ENCODE results near the gene TMCC1. TPM values are rescaled to one million over a fixed set of nuclear protein-coding genes. Genes with fewer than 3 reads are reported as not detected.
A peak's percentile ranks its signal among the peaks of the same experiment; 100 is the strongest.
"Not testable (repeated sequence)": the region's sequence is repeated elsewhere in the genome, so short reads cannot be mapped to it uniquely, and the experiment has no call there.

The TMCC1 gene
- polyA plus RNA-seq (ENCODE audit: insufficient read depth in 1 of 5, insufficient read length in 5 of 5, low replicate concordance in 1 of 5) = 10 to 100 TPM; 22.1 to 28.1 (median 26.2) TPM
- long read RNA-seq, donor 1, partial matches to known transcripts = 0 of 2 reads
- long read RNA-seq, donor 1, other reads (novel, unspliced or antisense) = 0 of 2 reads
- long read RNA-seq, donor 2 = 0 reads
- long read RNA-seq, donor 3, partial matches to known transcripts = 0 of 1 reads
- long read RNA-seq, donor 3, other reads (novel, unspliced or antisense) = 0 of 1 reads
- long read RNA-seq, donor 4 = 0 reads
- long read RNA-seq, donor 5 = 0 reads
- long read RNA-seq, donor 6 = 0 reads
- long read RNA-seq, donor 7, full-length matches to known transcripts = 1 of 1 reads
- long read RNA-seq, donor 7, partial matches to known transcripts = 0 of 1 reads
- long read RNA-seq, donor 7, other reads (novel, unspliced or antisense) = 0 of 1 reads
- long read RNA-seq, donor 8 = 0 reads

DNA sequence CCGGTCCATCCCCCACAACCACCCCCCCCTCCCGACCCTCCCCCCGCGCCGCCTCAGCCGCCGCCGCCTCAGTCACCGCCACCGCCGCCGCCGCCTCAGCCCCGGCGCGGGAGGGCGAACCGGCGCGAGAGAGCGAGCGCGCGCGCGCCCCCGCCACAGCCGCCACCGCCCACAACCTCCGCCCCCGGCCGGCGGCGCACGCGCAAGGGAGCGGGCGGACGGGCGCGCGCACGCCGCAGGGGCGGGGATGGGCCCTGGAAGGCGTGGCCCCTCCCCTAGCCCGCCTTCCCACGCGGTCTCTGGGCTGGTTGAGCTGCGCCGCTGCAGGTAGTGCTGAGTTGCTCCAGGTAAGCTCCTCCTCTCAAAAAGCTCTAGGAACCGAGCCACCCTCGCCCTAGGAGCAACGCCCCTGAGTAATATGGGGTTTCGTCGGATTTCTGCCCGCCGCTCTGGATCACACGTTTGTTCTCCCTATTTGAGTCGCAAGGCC, at the start of gene TMCC1:
TSS of gene TMCC1 (minus strand) at position 131 of the 490 bp plus-strand sequence.
- peak; percentile 87 to 88 for DNase-seq

DNA sequence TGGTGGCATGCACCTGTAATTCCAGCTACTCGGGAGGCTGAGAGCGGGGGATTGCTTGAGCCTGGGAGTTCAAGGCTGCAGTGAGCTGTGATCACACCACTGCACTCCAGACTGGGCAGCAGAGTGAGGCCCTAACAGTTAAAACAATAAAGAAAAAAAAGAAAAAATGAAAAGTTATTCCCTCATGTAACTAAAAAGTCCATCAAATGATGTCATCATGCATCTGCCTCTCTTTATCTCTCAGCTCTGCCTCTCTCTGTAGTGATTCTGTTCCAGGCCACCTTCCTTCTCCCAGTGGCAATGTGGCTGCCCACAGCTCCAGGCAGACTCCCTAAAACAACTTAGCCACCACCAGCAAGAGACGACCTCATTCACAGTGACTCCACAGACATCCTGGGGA, 49.5 kb upstream of the TMCC1 start:
- no peak for DNase-seq

DNA sequence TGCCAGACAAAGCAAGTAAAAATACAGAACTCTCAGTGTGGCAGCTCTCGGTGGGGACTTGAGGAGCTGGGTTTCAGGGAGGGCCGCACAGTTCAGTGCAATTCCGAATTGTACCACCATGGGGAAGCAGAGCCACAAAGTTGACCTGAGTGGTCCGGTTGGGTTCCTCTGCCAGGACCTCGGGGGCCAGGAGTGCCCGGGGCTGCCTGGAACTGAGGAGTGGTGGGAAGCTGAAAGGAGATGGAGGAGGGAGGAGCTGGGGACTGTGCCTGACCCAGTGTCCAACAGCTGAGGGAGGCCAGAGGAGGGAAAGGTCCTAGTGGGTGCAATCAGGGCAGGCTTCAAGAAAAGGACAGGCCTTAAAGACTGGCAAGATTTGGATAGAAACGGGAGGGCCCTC, 48.8 kb upstream of the TMCC1 start:
- peak; percentile 33 to 64 for DNase-seq

DNA sequence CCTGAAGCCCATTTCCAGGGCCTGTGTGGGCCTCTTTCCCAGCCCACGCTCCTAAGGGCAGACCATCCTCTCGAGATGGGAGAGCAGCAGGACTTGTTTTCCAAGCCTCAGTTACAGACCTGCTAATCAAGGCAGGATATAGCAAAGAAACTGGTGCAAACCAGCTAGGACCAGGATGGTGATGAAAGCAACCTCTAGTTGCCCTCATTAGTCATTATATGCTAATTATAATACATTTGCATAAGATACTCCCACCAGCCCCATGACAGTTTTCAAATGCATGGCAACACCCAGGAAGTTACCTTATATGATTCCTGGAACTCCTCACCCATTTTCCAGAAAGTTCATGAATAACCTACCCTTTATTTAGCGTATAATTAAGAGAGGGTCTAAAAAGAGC, 46.6 kb upstream of the TMCC1 start:
- no peak for DNase-seq

DNA sequence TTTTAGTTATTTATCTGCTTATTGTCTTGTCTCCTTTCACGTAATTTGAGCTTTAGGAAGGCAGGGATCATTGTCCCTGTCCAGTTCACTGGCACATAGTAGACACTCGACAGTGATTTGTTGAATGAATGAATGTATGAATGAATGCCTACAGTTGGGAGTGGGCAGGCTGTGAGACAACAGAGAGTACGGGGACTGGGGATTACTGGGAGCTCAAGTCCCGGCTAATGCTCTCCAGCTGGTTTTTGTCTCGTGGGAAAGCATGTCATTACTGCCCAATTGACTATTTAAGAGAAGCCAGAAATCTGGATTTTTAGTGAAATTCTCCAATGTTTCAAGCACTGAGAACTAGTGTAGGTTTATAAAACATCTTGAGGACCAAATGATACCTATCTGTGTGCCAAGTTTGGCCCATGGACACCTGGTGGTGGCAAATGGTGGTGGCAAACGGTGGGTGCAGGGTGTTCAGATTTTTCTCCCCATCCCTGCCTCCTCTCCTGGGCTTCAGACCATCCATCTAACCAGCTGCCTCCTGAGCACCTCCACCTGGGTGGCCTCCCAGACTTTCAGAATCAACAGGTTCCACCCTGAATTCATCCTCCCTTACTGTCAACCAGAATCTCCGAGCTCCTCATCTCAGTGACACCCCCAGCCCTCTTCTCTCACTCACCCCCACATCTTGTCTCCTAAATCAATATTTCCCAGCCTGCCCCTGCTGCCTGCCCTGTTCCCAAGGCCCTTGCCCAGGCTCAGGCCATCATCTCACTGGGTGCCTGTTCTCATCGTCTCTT, 44.8 kb upstream of the TMCC1 start:
- peak in 1 of 2 donors; percentile 12 for DNase-seq

DNA sequence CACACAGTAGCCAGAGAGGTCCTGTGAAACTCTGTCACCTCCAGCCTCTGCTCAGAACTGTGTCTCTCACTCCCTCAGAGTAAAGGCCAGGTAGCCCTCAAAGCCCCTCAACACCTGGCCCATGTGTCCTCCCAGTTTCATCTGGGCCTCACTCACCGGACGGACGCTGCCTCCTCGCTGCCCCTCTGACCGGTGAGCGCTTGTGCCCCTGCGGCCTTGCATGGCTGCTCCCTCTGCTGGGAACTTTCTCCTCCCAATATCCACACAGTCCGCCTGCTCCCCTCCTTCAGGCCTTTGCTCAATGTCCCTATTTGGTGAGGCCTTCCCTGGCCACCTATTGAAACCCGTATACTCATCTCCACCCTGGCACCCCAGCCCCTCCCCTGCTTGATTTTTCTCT, 44.2 kb upstream of the TMCC1 start:
- no peak for DNase-seq

DNA sequence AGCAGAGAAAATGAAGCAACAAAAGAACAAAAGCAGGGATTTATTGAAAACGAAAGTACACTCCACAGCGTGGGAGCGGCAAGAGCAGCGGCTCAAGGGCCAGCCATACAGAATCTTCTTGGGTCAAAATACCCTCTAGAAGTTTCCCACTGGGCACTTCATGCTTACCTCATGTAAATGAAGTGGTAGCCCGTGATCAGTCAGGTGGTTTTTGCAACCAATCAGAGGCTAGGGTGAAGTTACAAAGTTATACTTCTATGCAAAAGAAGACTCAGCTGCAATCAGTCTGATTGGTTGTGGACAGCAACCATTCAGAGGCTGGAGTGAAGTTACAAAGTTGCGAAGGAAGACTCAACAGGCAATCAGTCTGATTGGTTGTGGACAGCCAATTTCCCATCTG, 43.2 kb upstream of the TMCC1 start:
- DNase-seq = peak in 1 of 2 donors; percentile 7

DNA sequence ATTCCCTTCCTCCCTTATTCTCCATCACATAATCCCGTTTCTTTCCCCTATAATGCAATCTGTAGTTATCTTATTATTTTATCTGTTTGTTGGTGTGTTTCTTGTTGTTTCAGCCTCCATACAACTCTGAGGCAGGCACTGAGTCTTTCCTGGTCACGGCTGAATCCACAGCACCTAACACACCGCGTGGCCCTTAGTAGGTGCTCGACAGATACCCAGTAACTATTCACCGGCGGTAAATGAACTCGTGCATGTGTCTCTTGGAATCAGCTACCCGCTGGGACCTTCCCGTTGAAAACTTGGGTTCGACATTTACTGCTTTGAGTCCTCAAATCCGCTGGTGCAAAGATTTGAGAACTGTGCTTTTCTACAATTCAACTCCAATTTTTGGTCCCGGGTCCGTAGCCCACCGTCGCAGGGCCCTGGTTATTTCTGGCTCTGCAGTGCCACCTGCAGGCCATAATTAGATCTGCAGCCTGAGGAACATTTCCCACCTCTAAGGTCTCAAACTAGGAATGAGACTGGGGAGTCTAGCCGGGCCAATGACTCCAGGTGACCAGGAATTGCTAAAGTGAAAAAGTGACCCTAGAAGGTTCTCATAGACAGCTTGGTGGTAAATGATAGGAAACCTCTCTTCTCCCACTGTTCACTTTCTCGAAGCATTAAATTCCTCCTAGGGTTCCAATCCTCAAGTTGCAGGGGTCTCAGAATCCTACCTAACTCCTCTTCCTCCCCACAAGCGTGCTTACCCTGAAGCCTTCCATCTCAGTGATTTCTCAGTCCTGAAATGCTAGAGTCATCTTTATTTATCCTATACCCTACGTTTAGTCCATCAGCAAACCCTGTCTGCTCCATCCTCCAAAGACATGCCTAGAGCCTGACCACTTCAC, 41.0 kb upstream of the TMCC1 start:
- peak; percentile 24 to 27 for DNase-seq

DNA sequence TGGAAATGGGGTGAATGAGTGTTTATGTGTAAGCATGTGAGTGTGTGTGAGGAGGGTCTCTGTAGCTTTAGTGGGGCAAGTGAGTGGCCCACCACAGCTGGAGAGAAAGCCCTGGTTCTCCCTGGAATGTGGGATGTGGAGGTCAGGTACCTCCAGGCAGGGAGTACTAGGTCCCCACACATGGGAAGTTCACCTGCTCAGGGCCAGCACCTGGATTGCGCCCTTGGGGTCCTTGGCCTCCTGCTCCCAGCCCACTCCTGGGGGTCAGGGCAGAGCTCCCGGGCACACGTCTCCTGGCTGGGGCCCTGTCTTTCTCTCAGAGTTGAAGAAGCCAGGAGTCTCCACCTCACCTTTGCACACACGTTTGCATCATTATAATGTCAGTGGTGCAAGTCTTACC, 40.0 kb upstream of the TMCC1 start:
- no peak for DNase-seq

DNA sequence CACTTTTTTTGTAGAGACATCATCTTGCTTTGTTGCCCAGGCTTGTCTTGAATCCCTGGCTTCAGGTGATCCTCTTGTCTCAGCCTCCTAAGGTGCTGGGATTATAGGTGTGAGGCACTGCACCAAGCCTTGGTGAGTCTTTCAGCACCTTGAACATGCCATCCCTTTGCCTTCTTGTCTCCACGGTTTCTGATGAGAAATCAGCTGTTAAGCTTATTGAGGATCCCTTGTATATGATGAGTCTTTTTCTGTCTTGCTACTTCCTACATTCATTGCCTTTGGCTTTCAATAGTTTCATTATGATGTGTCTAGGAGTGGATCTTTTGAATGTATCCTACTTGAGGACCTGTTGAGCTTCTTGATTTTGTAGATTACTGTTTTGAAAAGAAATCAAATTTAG, 35.9 kb upstream of the TMCC1 start:
- no peak for DNase-seq

DNA sequence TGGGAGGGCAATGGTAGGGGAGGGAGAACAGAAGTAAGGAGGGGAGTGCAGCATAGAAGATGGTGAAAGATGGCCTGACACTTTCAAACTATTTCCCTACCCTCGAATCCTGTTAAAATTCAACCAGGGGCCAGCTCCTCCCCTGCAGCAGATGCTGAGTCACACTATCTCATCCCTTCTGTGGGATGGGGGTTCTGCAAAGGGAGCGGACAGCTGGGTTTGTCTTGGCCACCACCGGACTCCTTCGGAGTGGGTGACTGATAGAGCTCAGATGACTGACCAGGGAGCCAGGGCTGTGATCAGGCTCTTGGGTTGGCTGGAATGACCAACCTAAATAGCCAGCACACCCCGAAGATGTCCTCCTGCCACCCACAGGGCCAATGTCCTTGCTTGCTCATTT, 33.6 kb upstream of the TMCC1 start:
- DNase-seq = no peak

DNA sequence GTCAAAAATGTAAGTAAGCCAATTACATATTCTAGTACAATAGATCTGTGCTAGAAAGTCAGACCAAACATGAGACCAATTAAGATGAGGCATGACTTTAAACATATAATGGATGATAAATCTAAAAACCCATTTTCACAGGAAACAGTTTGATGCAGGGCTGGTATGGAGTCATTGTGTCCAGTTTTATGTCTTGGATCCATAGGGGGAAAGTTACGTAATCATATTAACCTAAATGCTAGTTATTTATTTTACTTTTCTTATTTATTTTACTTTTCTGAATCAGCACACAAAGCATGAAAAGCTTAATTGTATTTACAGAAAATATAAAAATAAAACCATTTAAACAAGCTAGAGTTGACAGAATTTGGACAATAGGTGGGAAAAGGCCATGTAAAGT, 26.3 kb upstream of the TMCC1 start:
- DNase-seq = no peak

DNA sequence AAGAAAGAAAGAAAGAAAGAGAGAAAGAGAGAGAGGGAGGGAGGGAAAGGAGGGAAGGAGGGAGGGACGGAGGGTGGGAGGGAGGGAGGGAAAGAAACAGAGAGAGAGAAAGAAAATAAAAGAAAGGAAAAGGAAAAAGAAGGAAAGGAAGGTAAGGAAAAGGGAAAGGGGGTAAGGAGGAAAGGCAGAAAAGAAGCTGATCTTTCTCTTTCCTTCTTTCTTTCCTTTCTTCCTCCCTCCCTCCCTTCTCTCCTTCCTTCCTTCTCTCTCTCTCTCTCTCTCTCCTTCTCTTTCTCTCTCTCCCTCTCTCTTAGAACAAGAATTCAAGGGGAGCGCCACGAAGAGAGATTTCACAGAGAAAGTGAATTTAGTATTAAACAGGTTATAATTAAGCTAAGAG, 25.8 kb upstream of the TMCC1 start:
- DNase-seq = no peak

DNA sequence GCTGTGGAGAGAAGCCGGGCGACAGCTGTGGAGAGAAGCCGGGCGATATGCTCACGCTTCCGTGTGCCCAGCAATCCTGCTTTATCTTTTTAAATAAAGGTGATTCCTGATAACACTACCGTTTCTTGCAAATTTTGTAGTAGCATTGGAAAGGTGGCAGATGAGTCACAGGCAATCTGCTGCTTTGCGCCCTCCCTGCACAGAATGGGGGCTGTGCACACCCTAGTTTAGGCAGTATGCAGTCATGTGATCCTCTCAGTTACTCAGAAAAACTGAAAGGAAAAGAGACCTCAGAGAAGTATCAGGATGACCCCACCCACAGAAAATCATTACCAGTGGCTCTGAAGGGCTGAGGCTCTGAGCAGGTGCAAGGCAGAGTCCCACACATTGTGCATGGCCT, 24.9 kb upstream of the TMCC1 start:
- DNase-seq = no peak

DNA sequence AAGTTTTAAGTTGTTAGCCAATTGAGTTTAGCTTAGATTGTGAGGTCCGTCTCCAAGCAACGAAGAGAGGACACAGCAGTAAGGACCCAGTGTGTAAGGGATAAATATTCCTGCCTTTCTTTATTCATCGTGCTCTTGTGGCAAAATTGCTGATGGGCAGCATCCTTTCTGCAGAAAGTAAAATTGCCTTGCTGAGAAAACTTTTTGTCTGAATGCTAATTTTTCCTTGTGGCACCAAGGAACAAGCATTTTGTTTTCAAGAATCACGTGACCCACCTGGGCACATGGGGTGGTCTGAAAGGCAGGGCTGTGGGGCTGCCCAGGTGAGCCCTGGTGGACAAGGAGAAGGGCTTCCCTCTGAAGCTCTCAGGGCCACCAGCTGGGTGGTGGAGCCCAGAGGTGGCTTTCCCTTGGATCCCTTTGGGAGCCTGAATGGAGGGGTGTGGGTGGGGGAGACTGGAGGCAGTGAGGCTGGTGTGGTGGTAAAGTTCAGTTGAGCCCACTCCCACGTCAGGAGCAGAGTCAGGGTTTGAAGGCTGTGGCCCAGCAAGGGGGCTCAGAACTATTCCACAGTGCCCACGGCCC, 24.0 kb upstream of the TMCC1 start:
- no peak for DNase-seq

DNA sequence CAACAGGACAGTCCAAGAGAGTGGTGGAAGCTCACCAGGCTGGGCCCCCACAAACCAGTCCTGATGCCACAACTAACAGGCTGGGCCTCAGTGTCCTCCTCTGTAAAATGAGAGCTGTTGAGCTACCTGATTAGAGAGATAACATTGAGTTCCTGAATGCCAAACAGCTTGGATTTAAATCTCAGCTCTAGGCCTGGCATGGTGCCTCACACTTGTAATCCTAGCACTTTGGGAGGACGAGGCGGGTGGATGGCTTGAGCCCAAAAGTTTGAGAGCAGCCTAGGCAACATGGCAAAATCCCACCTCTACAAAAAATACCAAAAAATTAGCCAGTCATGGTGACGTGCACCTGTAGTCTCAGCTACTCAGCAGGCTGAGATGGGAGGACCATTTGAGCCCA, 20.1 kb upstream of the TMCC1 start:
- DNase-seq = no peak

DNA sequence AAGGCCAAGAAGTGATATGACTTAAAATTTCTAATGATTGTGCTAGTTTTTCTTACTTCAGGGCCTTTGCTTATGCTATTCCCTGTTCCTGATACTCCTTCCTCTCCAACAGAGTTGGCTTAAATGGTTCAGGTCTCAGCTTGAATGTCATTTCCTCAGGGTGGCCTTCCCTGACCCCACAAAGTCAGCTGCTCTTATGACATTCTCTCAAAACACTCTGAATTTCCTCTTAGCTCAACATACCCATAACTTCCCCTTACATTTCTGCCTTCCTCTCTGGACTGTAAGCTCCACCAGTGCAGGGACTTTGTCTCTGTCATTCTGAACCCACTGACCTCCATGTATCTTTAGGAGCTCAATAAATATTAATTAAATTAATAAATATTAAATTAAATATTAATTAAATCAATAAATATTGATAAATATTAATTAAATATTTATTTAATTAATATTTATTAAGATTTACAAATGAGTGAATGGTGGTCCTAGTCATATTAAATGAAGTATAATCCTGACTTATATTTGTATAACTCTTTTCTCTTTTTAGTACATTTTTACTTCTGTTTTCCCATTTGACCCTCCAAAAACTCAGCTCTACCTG, 17.9 kb upstream of the TMCC1 start:
- DNase-seq = peak in 1 of 2 donors; percentile 19

DNA sequence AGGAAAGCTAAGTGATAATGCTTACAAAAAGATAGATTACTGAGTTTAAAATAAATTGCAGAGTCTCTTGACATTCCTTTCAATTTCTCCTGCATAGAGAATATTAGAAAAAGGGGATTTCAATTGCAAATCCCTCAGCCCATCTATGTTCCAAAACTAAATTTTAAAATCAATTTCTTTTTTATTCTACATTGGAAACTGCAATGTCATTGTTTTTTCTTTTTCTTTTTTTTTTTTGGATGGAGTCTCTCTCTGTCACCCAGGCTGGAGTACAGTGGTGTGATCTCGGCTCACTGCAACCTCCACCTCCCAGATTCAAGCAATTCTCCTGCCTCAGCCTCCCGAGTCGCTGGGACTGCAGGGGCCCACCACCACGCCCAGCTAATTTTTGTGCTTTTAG, 15.7 kb upstream of the TMCC1 start:
- DNase-seq = not testable (repeated sequence)

DNA sequence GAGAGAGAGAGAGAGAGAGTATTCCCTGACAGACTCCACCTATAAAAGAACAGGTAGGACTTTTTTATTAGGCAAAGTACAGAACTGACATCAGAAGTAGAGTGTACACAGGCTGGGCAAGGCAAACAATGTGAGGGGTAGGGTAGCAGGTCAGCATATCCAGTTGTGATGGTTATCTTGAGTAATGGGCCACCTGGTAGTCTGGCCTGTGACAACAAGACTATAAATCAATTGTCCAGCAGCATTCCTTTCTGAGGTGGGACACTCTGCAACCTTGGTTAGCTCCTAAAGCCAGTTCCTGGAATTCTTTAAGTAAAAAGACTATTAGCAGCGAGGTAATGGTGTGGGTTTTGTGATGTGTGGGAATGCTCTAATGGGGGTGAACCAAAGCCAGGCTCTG, 14.9 kb upstream of the TMCC1 start:
- DNase-seq = no peak

DNA sequence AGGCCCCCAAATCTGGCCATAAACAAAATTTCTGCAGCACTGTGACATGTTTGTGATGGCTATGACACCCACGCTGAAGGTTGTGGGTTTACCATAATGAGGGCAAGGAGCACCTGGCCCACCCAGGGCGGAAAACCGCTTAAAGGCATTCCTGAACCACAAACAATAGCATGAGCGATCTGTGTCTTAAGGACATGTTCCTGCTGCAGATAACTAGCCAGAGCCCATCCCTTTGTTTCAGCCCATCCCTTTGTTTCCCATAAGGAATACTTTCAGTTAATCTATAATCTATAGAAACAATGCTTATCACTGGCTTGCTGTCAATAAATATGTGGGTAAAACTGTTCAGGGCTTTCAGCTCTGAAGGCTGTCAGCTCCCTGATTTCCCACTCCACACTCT, 7.8 kb upstream of the TMCC1 start:
- not testable (repeated sequence) for DNase-seq

DNA sequence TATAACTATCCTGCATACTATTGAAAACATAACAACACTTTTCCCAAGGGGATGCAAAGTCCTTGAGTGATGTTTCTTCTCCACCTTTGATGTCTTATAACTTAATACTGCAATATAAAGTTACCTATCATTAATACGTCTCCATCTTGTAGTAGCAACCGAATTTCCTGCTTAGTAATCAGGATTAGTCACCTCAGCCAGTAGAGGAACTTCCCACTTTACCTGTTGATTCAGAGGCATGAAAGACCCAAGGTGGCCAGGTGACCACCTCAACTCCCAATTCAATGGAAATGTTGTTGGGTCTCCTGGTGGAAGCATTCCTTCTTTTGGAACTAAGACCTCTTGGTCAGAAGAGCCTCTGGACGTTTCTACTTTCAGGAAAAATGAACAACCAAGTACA, 3.5 kb upstream of the TMCC1 start:
- DNase-seq = no peak
